WTC11 (cell line): Measurements from ENCODE around the gene KIF6. TPM values are rescaled to one million over a fixed set of nuclear protein-coding genes. Genes with fewer than 3 reads are reported as not detected.

Source experiments
- ATAC-seq: fragments of 200-7000 bp; cut with Tn5 transposase; 2 replicates; pipeline ENCODE4 v1.10.0; 2021; ENCODE audit warnings: mild to moderate bottlenecking, moderate library complexity
- CTCF ChIA-PET: fragments of 300-600 bp; sonication (Branson Sonifier 250); formaldehyde crosslinking; loops from one replicate; lab custom pipeline; 2021; ENCODE audit warnings: antibody characterized with exemption; lab: Charles Lee
- POLR2A ChIA-PET: fragments of 350-600 bp; sonication (Branson Sonifier 250); formaldehyde crosslinking; loops from one replicate; lab custom pipeline; 2021; ENCODE audit warnings: antibody characterized with exemption; lab: Charles Lee
- DNase-seq: peaks from one replicate; pipeline ENCODE4 v3.0.0; 2021; ENCODE audit warnings: low spot score
- H3K27ac Mint-ChIP-seq: 2 replicates; pipeline ENCODE4 v1.8.0; 2021; ENCODE audit warnings: mixed read lengths
- H3K27me3 Mint-ChIP-seq: 2 replicates; pipeline ENCODE4 v1.8.0; 2021; ENCODE audit warnings: low read depth, mild to moderate bottlenecking, moderate library complexity, mixed read lengths
- H3K36me3 Mint-ChIP-seq: 2 replicates; pipeline ENCODE4 v1.8.0; 2021; ENCODE audit warnings: mixed read lengths
- H3K4me1 Mint-ChIP-seq: 2 replicates; pipeline ENCODE4 v1.8.0; 2022; ENCODE audit warnings: mixed read lengths
- H3K4me3 Mint-ChIP-seq: 2 replicates; pipeline ENCODE4 v1.8.0; 2021; ENCODE audit warnings: mild to moderate bottlenecking, moderate library complexity, mixed read lengths
- H3K9me3 Mint-ChIP-seq: 2 replicates; pipeline ENCODE4 v1.8.0; 2021; ENCODE audit warnings: mixed read lengths
- CBFB ChIP-seq: sonication (generic); formaldehyde crosslinking; IDR thresholded peaks from 2 replicates; pipeline ENCODE4 v1.8.1; 2022; ENCODE audit warnings: mild to moderate bottlenecking, low read depth, missing genetic modification reagents
- FOXJ3 ChIP-seq: sonication (generic); formaldehyde crosslinking; IDR thresholded peaks from 2 replicates; pipeline ENCODE4 v1.9.0; 2021; ENCODE audit warnings: missing genetic modification reagents, mild to moderate bottlenecking, borderline replicate concordance
- IRF2 ChIP-seq: sonication (generic); formaldehyde crosslinking; IDR thresholded peaks from 2 replicates; pipeline ENCODE4 v1.8.0; 2022; ENCODE audit warnings: low read depth, missing genetic modification reagents, borderline replicate concordance
- MXD4 ChIP-seq: fragments of 250-450 bp; sonication (Bioruptor Pico); IDR thresholded peaks from 2 replicates; pipeline ENCODE4 v1.8.0; 2021; ENCODE audit warnings: mild to moderate bottlenecking, moderate library complexity, borderline replicate concordance
- NFATC4 ChIP-seq: fragments of 250-450 bp; sonication (Bioruptor Pico); IDR thresholded peaks from 2 replicates; pipeline ENCODE4 v1.9.0; 2021; ENCODE audit warnings: mild to moderate bottlenecking
- NFE2L1 ChIP-seq: sonication (generic); formaldehyde crosslinking; IDR thresholded peaks from 2 replicates; pipeline ENCODE4 v1.8.1; 2023; ENCODE audit warnings: missing genetic modification reagents
- NR2C2 ChIP-seq: sonication (generic); formaldehyde crosslinking; IDR thresholded peaks from 2 replicates; pipeline ENCODE4 v1.8.0; 2022; ENCODE audit warnings: mild to moderate bottlenecking, missing genetic modification reagents
- OVOL2 ChIP-seq: fragments of 250-450 bp; sonication (Bioruptor Pico); IDR thresholded peaks from 2 replicates; pipeline ENCODE4 v1.9.0; 2021; ENCODE audit warnings: mild to moderate bottlenecking, borderline replicate concordance
- PRRX2 ChIP-seq: fragments of 250-450 bp; sonication (Bioruptor Pico); IDR thresholded peaks from 2 replicates; pipeline ENCODE4 v1.8.0; 2021; ENCODE audit warnings: mild to moderate bottlenecking
- SOX15 ChIP-seq: fragments of 250-450 bp; sonication (Bioruptor Pico); IDR thresholded peaks from 2 replicates; pipeline ENCODE4 v1.9.0; 2021; ENCODE audit warnings: mild to moderate bottlenecking
- SP1 ChIP-seq: sonication (generic); formaldehyde crosslinking; conservative IDR thresholded peaks from 2 replicates; pipeline ENCODE4 v1.8.1; 2022; ENCODE audit warnings: missing genetic modification reagents
- TEAD1 ChIP-seq: sonication (generic); formaldehyde crosslinking; IDR thresholded peaks from 2 replicates; pipeline ENCODE4 v1.8.0; 2022; ENCODE audit warnings: mild to moderate bottlenecking, missing genetic modification reagents
- TP53 ChIP-seq: sonication (generic); formaldehyde crosslinking; IDR thresholded peaks from 2 replicates; pipeline ENCODE4 v1.8.1; 2023; ENCODE audit warnings: mild to moderate bottlenecking, missing genetic modification reagents
- ZNF671 ChIP-seq: fragments of 250-450 bp; sonication (Bioruptor Pico); IDR thresholded peaks from 2 replicates; pipeline ENCODE4 v1.8.0; 2021; ENCODE audit warnings: mild to moderate bottlenecking
- total RNA-seq: library from RNA; stranded (reverse); gene quantifications from 3 replicates; pipeline ENCODE4 v1.2.3, GENCODE V29; 2021
- TF ChIP-seq, protein P1 (sequence below): sonication (generic); formaldehyde crosslinking; IDR thresholded peaks from 2 replicates; pipeline ENCODE4 v1.8.0; 2022; ENCODE audit warnings: missing genetic modification reagents
- TF ChIP-seq, protein P2 (sequence below): sonication (generic); formaldehyde crosslinking; conservative IDR thresholded peaks from 2 replicates; pipeline ENCODE4 v1.8.1; 2022; ENCODE audit warnings: mild to moderate bottlenecking, missing genetic modification reagents
- TF ChIP-seq, protein P3 (sequence below): fragments of 250-450 bp; sonication (Bioruptor Pico); IDR thresholded peaks from 2 replicates; pipeline ENCODE4 v1.9.0; 2021; ENCODE audit warnings: moderate library complexity, mild to moderate bottlenecking, inconsistent platforms, borderline replicate concordance
- TF ChIP-seq, protein P4 (sequence below): fragments of 250-450 bp; sonication (Bioruptor Pico); conservative IDR thresholded peaks from 2 replicates; pipeline ENCODE4 v1.9.0; 2021; ENCODE audit warnings: mild to moderate bottlenecking
- TF ChIP-seq, protein P5 (sequence below): sonication (generic); formaldehyde crosslinking; IDR thresholded peaks from 2 replicates; pipeline ENCODE4 v1.8.1; 2022; ENCODE audit warnings: low read depth, missing genetic modification reagents, borderline replicate concordance
- TF ChIP-seq, protein P6 (sequence below): sonication (generic); formaldehyde crosslinking; IDR thresholded peaks from 2 replicates; pipeline ENCODE4 v1.8.1; 2022; ENCODE audit warnings: mild to moderate bottlenecking, missing genetic modification reagents, moderate library complexity, borderline replicate concordance

Gene KIF6
- total RNA-seq, 1 experiment from 2014 or later, result 0.57 TPM

DNA sequence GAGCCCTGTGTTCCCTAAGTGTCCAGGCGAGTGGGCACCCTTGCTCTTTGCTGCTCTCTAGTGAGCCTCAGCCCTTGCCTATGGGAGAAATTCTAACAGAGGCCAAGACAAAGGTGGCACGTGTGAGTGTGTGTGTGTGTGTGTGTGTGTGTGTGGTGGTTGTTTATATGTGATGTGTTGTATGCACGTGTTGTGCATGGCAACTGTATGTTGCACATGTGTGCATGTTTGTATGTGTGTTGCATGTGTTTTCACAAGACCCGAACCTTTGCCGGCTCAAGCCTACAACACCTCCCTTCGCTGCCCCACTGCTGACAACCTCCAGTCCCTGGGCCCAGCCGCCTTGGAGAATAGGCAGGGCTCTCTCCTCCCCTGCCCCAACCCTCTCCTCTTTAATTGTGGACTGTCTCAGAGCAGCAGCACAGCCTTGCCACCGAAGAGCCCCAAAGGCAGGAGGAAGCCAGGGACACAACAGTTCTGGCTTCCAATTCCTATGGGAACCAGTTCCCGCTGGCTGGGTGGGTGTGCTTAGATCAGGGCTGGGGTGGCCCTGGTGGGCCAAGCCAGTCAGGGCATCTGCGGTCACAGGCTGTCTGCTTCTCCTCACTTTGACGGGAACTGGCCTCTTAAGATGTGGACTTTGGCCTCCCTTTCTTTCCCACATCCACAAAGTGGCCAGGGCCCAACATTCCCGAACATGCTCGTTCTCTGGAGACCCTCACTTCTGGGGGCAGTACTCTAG lies 405.4 kb downstream of the KIF6 start (continued):
- TF ChIP-seq IRF2, result no peak
- TF ChIP-seq OVOL2 (CRISPR knock-in tag), result no peak
- TF ChIP-seq, protein P1, sequence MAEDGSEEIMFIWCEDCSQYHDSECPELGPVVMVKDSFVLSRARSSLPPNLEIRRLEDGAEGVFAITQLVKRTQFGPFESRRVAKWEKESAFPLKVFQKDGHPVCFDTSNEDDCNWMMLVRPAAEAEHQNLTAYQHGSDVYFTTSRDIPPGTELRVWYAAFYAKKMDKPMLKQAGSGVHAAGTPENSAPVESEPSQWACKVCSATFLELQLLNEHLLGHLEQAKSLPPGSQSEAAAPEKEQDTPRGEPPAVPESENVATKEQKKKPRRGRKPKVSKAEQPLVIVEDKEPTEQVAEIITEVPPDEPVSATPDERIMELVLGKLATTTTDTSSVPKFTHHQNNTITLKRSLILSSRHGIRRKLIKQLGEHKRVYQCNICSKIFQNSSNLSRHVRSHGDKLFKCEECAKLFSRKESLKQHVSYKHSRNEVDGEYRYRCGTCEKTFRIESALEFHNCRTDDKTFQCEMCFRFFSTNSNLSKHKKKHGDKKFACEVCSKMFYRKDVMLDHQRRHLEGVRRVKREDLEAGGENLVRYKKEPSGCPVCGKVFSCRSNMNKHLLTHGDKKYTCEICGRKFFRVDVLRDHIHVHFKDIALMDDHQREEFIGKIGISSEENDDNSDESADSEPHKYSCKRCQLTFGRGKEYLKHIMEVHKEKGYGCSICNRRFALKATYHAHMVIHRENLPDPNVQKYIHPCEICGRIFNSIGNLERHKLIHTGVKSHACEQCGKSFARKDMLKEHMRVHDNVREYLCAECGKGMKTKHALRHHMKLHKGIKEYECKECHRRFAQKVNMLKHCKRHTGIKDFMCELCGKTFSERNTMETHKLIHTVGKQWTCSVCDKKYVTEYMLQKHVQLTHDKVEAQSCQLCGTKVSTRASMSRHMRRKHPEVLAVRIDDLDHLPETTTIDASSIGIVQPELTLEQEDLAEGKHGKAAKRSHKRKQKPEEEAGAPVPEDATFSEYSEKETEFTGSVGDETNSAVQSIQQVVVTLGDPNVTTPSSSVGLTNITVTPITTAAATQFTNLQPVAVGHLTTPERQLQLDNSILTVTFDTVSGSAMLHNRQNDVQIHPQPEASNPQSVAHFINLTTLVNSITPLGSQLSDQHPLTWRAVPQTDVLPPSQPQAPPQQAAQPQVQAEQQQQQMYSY (CRISPR knock-in tag), result no peak
- TF ChIP-seq, protein P2, sequence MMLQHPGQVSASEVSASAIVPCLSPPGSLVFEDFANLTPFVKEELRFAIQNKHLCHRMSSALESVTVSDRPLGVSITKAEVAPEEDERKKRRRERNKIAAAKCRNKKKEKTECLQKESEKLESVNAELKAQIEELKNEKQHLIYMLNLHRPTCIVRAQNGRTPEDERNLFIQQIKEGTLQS (CRISPR knock-in tag), result no peak
- no peak for TF ChIP-seq SOX15 (CRISPR knock-in tag)
- no peak for TF ChIP-seq MXD4 (CRISPR knock-in tag)
- TF ChIP-seq NFE2L1 (CRISPR knock-in tag), result no peak
- TF ChIP-seq, protein P3, sequence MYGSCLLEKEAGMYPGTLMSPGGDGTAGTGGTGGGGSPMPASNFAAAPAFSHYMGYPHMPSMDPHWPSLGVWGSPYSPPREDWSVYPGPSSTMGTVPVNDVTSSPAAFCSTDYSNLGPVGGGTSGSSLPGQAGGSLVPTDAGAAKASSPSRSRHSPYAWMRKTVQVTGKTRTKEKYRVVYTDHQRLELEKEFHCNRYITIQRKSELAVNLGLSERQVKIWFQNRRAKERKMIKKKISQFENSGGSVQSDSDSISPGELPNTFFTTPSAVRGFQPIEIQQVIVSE (CRISPR knock-in tag), result no peak
- TF ChIP-seq, all 79 proteins: peak for 0

DNA sequence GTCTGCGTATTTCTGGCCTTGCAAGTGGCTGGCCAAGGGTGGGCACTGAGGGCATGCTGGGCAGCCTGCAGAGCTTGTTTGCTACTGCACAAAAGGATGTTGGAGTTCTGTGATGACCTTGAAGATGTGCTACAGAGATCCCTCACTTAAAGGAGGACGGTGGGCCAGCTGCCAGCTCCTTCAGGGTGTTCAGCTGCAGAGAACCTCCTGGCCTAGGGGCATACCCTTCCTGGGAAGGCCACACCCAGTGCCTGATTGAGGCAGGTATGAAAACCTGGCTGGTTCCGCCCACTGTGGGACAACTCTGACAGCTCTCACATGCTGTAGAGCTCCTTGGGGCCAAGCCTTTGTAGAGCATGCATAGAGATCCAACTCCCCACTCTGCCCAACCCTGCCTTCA lies 408.0 kb downstream of the KIF6 start:
- no peak overlapping the region for H3K27ac Mint-ChIP-seq
- no peak overlapping the region for H3K4me3 Mint-ChIP-seq
- peaks cover 66% of the 10 kb centered on the region for H3K27me3 Mint-ChIP-seq
- DNase-seq (no peak), ATAC-seq (no peak)
- peaks cover 2% of the 10 kb centered on the region; the same call in 1 of the 2 replicates for H3K4me1 Mint-ChIP-seq
- ChIA-PET CTCF (interaction anchor here (2.2 kb wide), 1 partner anchor 15 kb away, joined by 8 read pairs; no protein-coding TSS in a partner anchor), POLR2A (no interaction called here)
- TF ChIP-seq SP1 (no peak), NR2C2 (CRISPR knock-in tag) (no peak), FOXJ3 (CRISPR knock-in tag) (no peak), ZNF671 (CRISPR knock-in tag) (no peak), CBFB (CRISPR knock-in tag) (no peak), TEAD1 (CRISPR knock-in tag) (no peak), PRRX2 (CRISPR knock-in tag) (no peak), NFATC4 (CRISPR knock-in tag) (no peak), TP53 (CRISPR knock-in tag) (no peak)
- TF ChIP-seq, protein P4, sequence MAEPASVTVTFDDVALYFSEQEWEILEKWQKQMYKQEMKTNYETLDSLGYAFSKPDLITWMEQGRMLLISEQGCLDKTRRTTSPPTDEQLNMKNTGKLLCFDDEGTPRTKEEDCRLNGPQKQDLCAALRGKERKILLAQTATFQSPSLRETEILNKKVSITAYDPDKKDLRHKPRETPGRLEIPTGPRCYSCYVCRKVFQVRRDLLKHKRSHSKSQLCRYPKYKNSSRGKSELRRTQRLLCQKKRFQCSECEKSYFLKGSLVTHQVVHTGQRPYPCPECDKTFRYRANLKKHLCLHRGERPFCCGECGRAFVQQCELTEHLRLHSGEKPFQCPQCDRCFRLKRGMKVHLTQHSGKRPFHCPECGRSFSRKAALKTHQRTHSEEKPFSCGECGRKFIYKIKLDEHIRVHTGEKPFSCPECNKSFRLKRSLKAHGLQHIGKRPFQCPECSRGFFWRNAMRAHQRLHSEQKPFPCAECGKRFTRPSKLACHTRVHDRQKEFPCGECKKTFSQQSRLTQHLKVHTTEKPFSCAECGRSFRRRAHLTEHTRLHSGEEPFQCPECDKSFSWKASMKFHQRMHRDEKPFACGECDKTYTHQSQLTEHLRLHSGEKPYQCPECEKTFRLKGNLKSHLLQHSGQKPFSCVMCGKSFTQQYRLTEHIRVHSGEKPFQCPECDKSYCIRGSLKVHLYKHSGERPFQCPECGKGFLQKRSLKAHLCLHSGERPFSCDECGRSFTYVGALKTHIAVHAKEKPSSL (CRISPR knock-in tag), result no peak
- TF ChIP-seq, protein P5, sequence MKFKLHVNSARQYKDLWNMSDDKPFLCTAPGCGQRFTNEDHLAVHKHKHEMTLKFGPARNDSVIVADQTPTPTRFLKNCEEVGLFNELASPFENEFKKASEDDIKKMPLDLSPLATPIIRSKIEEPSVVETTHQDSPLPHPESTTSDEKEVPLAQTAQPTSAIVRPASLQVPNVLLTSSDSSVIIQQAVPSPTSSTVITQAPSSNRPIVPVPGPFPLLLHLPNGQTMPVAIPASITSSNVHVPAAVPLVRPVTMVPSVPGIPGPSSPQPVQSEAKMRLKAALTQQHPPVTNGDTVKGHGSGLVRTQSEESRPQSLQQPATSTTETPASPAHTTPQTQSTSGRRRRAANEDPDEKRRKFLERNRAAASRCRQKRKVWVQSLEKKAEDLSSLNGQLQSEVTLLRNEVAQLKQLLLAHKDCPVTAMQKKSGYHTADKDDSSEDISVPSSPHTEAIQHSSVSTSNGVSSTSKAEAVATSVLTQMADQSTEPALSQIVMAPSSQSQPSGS (CRISPR knock-in tag), result no peak
- TF ChIP-seq, protein P6, sequence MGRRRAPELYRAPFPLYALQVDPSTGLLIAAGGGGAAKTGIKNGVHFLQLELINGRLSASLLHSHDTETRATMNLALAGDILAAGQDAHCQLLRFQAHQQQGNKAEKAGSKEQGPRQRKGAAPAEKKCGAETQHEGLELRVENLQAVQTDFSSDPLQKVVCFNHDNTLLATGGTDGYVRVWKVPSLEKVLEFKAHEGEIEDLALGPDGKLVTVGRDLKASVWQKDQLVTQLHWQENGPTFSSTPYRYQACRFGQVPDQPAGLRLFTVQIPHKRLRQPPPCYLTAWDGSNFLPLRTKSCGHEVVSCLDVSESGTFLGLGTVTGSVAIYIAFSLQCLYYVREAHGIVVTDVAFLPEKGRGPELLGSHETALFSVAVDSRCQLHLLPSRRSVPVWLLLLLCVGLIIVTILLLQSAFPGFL (CRISPR knock-in tag), result no peak
- H3K36me3 Mint-ChIP-seq, result no peaks in the 10 kb centered on the region
- H3K9me3 Mint-ChIP-seq, result peaks cover 7% of the 10 kb centered on the region
